ENCODE data around the gene KRTAP5-2.
"Not testable (repeated sequence)": the region's sequence is repeated elsewhere in the genome, so short reads cannot be mapped to it uniquely, and the experiment has no call there.

Gene KRTAP5-2

DNA sequence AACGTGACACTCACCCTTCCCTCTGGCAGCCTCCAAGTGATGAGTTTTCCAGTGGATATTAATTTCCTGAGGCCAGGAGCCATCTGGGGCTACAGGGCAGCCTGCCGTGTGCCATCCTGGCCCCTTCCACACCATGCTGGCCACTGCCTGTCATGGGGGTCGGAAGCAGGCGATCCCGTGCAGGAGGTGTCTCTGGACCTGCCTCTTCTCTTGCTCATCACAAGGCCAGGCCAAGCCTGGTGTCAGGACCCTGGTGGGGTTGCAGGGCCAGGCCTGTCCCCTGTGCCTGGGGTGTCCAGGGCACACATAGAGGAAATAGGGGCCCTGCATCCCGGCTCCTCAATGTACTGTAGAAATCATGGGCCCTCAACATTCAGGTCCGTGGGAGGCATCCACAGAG is 6.6 kb upstream of the KRTAP5-2 start:
- H3K4me3 ChIP-seq (replicated peaks in 1 of 2; ENCODE audit: low read depth in 2 of 2, low read length in 2 of 2), result no peak overlapping the region
- TF ChIP-seq, protein P1, sequence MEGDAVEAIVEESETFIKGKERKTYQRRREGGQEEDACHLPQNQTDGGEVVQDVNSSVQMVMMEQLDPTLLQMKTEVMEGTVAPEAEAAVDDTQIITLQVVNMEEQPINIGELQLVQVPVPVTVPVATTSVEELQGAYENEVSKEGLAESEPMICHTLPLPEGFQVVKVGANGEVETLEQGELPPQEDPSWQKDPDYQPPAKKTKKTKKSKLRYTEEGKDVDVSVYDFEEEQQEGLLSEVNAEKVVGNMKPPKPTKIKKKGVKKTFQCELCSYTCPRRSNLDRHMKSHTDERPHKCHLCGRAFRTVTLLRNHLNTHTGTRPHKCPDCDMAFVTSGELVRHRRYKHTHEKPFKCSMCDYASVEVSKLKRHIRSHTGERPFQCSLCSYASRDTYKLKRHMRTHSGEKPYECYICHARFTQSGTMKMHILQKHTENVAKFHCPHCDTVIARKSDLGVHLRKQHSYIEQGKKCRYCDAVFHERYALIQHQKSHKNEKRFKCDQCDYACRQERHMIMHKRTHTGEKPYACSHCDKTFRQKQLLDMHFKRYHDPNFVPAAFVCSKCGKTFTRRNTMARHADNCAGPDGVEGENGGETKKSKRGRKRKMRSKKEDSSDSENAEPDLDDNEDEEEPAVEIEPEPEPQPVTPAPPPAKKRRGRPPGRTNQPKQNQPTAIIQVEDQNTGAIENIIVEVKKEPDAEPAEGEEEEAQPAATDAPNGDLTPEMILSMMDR (IDR thresholded peaks at IDR 0.05; ENCODE audit: low read depth, low read length), result no peak
- no peak for DNase-seq (ENCODE audit: low read depth in 2 of 2)

DNA sequence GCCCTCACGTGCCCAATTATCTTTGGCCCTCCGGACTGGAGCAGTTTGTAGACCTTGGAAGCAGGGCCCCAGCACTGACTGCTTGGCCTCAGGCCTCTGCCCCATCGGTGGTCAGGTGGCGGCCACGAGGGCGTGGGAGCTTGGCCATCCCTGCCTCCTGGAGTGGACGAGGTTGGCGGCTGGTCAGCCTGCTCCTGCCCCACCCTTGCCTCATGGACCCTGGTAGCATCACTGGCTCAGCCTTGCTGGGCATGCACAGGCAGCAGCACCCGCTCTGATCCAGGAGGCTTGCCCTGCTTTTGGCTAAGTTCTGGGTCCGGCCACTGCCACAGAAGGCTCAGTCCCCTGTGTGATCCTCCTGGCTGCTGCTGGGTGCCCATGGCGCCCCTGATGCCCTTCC is 6.1 kb upstream of the KRTAP5-2 start:
- H3K4me3 ChIP-seq (replicated peaks in 1 of 2; ENCODE audit: low read depth in 2 of 2, low read length in 2 of 2), result no peak overlapping the region
- no peak for DNase-seq (ENCODE audit: low read depth in 2 of 2)
- TF ChIP-seq, protein P1 (IDR thresholded peaks at IDR 0.05; ENCODE audit: low read depth, low read length), result no peak

DNA sequence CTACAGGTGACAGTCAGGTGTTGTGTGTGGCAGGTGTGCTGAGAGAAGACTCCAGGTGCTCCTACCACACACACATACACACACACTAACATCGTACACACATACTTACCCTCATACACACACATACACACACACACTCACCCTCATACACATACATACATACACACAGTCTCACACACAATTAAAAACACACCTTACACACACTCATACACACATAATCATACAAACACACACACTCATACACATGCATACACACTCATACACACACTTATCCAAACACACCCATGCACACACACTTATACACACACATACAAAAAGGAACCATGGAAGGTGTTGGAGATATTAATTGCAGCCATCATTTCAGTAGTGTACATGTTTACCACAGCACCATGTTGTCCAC is 5.5 kb upstream of the KRTAP5-2 start:
- DNase-seq (ENCODE audit: low read depth in 2 of 2), result no peak
- TF ChIP-seq, protein P1 (IDR thresholded peaks at IDR 0.05; ENCODE audit: low read depth, low read length), result no peak
- H3K4me3 ChIP-seq (replicated peaks in 1 of 2; ENCODE audit: low read depth in 2 of 2, low read length in 2 of 2), result no peak overlapping the region

DNA sequence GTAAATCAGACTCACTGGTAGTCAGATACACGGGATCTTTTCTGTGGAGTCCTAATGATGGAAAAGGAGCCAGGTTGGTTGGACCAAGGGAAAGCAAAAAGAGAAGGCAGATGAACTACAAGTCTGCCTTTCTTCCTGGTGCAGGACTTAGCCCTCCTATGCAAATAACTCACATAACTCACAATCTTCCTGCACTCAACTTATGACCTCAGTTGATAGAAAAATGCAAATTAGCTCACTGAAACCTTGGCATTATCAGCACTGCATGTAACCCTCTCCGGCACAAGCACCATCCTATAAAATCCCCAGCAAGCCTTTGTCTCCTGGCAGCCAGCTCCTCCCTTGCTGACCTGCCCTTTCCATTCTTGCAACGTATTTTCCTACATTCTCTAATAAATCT is 3.6 kb upstream of the KRTAP5-2 start:
- not testable (repeated sequence) for DNase-seq (ENCODE audit: low read depth in 2 of 2)

DNA sequence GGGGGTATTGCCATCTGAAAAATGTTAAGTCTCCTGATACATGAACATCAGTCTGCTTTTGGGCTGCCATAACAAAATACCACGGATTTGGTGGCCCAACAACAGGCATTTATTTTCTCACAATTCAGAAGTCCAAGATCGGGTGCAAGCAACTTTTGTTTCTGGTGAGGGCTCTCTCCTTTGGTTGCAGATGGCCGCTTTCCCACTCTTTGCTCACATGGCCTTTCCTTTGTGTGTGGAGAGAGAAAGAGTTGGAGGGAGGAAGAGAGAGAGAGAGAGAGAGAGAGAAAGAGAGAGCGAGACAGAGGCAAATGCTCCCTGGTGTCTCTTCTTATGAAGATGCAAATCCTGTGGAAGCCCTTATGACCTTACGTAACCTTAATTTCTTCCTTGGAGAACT is 2.5 kb upstream of the KRTAP5-2 start:
- TF ChIP-seq, protein P1 (IDR thresholded peaks at IDR 0.05; ENCODE audit: low read depth, low read length), result no peak
- DNase-seq (ENCODE audit: low read depth in 2 of 2), result no peak

More for the DNA sequence above, 3.6 kb upstream of the KRTAP5-2 start:
- not testable (repeated sequence) for H3K4me3 ChIP-seq (replicated peaks in 1 of 2; ENCODE audit: low read depth in 2 of 2, low read length in 2 of 2)

DNA sequence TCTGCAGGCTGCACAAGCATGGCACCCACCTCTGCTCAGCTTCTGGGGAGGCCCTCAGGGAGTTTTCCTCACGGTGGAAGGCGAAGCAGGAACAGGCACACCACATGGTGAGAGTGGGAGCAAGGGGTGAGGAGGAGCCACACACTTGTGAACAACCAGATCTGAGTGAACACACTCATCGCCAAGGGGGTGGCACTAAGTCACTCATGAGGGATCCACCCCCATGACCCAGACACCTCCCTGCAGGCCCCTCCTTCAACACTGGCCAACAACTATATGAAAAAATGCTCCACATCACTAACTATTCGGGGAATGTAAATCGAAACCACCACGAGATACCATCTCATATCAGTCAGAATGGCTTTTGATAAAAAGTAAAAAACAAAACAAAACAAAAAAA is 722 bp upstream of the KRTAP5-2 start:
- TF ChIP-seq, protein P1 (IDR thresholded peaks at IDR 0.05; ENCODE audit: low read depth, low read length), result no peak
- H3K4me3 ChIP-seq (replicated peaks in 1 of 2; ENCODE audit: low read depth in 2 of 2, low read length in 2 of 2), result no peak overlapping the region
- DNase-seq (ENCODE audit: low read depth in 2 of 2), result no peak

More for the DNA sequence above, 2.5 kb upstream of the KRTAP5-2 start:
- no peak overlapping the region for H3K4me3 ChIP-seq (replicated peaks in 1 of 2; ENCODE audit: low read depth in 2 of 2, low read length in 2 of 2)

DNA sequence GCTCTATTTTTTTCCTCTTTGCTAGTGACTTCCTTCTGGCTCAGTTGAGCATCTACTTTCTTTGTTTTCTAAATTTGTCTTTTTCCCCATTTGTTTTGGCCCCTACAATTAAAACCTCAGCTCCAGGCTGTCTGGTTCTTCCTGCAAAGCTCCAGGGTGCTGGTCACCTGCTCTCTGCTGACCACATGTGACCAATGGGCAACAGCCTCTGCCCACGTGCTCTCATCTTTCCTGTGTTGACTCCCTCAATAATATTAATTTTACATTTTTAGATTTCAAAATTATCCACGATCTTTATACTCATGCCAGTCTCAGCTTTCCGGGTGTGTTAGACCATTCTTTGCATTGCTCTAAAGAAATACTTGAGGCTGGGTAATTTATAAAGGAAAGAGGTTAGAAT is 312 bp upstream of the KRTAP5-2 start:
- not testable (repeated sequence) for DNase-seq (ENCODE audit: low read depth in 2 of 2); H3K4me3 ChIP-seq (replicated peaks in 1 of 2; ENCODE audit: low read depth in 2 of 2, low read length in 2 of 2)

DNA sequence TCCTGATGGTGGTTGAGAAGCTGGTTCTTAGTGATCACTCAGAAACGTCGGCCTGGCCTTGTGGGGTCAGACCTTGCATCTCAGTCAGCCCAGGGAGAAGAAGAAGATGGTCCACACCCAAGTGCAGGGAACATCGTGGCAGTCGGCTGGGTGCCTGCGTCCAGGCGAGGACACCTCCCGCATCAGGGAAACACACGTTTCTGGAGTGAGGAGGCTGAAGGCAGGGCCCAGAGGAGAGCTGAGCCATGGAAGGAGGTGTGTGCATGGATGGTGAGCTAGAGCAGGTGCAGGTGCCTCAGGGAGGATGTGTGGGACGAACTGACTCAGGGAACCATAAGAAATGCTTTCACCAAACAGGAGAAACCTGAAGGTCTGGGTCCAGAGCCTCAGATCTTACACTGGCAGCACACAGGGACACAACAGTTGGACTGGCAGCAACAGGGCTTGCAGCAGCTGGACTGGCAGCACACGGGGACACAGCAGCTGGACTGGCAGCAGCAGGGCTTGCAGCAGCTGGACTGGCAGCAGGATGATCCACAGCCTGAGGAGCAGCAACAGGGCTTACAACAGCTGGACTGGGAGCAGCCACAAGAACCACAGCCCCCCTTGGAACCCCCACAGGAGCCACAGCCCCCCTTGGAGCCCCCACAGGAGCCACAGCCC is 632 bp downstream of the KRTAP5-2 start:
- TF ChIP-seq, protein P1 (IDR thresholded peaks at IDR 0.05; ENCODE audit: low read depth, low read length), result no peak
- DNase-seq (ENCODE audit: low read depth in 2 of 2), result no peak

DNA sequence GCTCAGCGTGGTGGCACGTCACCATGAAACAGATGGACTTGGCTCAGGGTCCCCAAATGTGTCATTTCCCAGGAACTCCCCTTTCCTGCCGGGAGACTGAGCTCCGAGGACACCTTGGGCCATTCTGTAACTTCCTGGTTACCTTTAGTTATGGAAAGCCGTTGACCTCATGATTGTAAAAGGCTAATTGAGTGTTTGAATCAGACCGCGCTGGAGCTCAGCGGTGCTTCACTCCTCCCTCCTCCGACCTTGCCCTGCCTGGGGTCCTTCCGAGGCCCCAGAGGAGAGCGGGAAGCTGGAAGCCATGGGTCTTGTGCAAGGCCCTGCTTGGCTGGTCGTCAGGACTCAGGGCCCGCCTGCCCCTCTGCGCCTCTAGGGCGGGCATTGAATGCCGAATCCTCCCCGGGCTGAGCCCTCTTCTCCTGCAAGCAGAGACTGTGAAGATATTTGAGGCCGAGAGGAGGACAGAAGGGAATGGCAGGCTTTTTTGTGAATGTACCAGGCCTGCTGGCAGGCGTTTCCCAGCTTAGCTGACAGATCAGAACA is 1.4 kb downstream of the KRTAP5-2 start:
- not testable (repeated sequence) for H3K4me3 ChIP-seq (replicated peaks in 1 of 2; ENCODE audit: low read depth in 2 of 2, low read length in 2 of 2); DNase-seq (ENCODE audit: low read depth in 2 of 2)

More for the DNA sequence above, 632 bp downstream of the KRTAP5-2 start:
- H3K4me3 ChIP-seq (replicated peaks in 1 of 2; ENCODE audit: low read depth in 2 of 2, low read length in 2 of 2), result no peak overlapping the region

DNA sequence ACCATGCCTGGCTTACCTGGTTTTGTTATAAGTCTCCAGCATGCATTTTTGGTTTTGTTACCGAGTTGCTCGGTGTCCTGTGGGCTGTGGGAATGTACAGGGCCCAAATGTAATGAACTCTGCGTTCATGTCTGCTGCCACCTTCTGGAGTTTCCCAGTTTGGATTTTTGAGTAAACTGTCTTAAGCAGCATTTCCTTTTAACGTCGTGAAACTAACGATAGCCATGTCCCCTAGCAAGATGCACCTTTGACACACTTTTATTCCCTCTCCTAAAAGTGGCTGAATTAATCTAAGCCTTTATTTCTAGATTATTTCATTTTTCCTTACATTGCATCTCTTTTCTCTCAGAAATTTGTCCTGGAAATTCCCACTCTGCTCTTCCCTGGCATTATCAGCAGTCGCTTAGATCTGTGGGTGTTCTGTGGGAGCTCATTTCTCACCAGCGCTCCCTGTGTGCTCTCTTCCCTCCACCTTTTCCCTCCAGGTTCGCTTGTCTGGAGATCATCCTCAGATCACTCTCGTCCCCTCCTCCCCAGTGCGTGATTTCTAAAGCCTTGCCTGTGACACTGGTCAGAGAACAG is 2.0 kb downstream of the KRTAP5-2 start:
- peak in 1 of 2 donors; percentile 27 for DNase-seq (ENCODE audit: low read depth in 2 of 2)
- H3K4me3 ChIP-seq (replicated peaks in 1 of 2; ENCODE audit: low read depth in 2 of 2, low read length in 2 of 2), result not testable (repeated sequence)
